ENCODE results near the gene PCDHB11.
"Not testable (repeated sequence)": the region's sequence is repeated elsewhere in the genome, so short reads cannot be mapped to it uniquely, and the experiment has no call there.

DNA sequence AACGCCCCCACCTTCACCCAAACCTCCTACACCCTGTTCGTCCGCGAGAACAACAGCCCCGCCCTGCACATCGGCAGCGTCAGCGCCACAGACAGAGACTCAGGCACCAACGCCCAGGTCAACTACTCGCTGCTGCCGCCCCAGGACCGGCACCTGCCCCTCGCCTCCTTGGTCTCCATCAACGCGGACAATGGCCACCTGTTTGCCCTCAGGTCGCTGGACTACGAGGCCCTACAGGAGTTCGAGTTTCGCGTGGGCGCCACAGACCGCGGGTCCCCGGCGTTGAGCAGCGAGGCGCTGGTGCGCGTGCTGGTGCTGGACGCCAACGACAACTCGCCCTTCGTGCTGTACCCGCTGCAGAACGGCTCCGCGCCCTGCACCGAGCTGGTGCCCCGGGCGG, 25.4 kb downstream of the PCDHB11 start:
- TF ChIP-seq KAT7 (CRISPR knock-in tag; IDR thresholded peaks at IDR 0.05; ENCODE audit: borderline replicate concordance); CREB1 (CRISPR knock-in tag; IDR thresholded peaks at IDR 0.05); FOXK1 (CRISPR knock-in tag; IDR thresholded peaks at IDR 0.05); ZNF232 (CRISPR knock-in tag; IDR thresholded peaks at IDR 0.05); NR2C2 (CRISPR knock-in tag; IDR thresholded peaks at IDR 0.05); ZBTB21 (CRISPR knock-in tag; IDR thresholded peaks at IDR 0.05; ENCODE audit: borderline replicate concordance); NFE2L1 (CRISPR knock-in tag; IDR thresholded peaks at IDR 0.05); FOXP1 (CRISPR knock-in tag; IDR thresholded peaks at IDR 0.05; ENCODE audit: borderline replicate concordance): not testable (repeated sequence)
- TF ChIP-seq, protein P1, sequence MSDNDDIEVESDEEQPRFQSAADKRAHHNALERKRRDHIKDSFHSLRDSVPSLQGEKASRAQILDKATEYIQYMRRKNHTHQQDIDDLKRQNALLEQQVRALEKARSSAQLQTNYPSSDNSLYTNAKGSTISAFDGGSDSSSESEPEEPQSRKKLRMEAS (CRISPR knock-in tag; IDR thresholded peaks at IDR 0.05) = not testable (repeated sequence)
- TF ChIP-seq, protein P2, sequence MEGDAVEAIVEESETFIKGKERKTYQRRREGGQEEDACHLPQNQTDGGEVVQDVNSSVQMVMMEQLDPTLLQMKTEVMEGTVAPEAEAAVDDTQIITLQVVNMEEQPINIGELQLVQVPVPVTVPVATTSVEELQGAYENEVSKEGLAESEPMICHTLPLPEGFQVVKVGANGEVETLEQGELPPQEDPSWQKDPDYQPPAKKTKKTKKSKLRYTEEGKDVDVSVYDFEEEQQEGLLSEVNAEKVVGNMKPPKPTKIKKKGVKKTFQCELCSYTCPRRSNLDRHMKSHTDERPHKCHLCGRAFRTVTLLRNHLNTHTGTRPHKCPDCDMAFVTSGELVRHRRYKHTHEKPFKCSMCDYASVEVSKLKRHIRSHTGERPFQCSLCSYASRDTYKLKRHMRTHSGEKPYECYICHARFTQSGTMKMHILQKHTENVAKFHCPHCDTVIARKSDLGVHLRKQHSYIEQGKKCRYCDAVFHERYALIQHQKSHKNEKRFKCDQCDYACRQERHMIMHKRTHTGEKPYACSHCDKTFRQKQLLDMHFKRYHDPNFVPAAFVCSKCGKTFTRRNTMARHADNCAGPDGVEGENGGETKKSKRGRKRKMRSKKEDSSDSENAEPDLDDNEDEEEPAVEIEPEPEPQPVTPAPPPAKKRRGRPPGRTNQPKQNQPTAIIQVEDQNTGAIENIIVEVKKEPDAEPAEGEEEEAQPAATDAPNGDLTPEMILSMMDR (IDR thresholded peaks at IDR 0.05) = not testable (repeated sequence)
